Panc1 (cell line): ENCODE data around the gene POFUT1. TPM values are rescaled to one million over a fixed set of nuclear protein-coding genes. Genes with fewer than 3 reads are reported as not detected.

Experiments
- ATAC-seq: fragments of 200-7000 bp; cut with Tn5 transposase; 2 replicates; pipeline ENCODE4 v1.9.1; 2020; ENCODE audit warnings: mild to moderate bottlenecking, moderate library complexity
- BruUV-seq: library from RNA; stranded (reverse); fragments of 400-500 nt; replicated peaks from 2 replicates; lab custom pipeline; 2021; lab: Mats Ljungman, UMichigan
- CTCF ChIA-PET: fragments of 300-600 bp; sonication (Branson Sonifier 250); formaldehyde crosslinking; loops from one replicate; lab custom pipeline; 2022; ENCODE audit warnings: antibody characterized with exemption; lab: Charles Lee
- POLR2A ChIA-PET: fragments of 300-600 bp; sonication (Branson Sonifier 250); formaldehyde crosslinking; loops from one replicate; lab custom pipeline; 2022; ENCODE audit warnings: antibody characterized with exemption; lab: Charles Lee
- DNase-seq: peaks from one replicate; pipeline ENCODE4 v3.0.0-alpha.2; 2010; ENCODE audit warnings: low read depth, low spot score
- H3K27ac ChIP-seq: 2 replicates; pipeline ENCODE4 v1.5.1; 2011; ENCODE audit warnings: mild to moderate bottlenecking, low read length, inconsistent platforms
- H3K27me3 ChIP-seq: fragments of 200-500 bp; sonication (Bioruptor generic); 2 replicates; pipeline ENCODE4 v1.6.0; 2014; ENCODE audit warnings: low read length, inconsistent platforms; ENCODE audit not compliant: control insufficient read depth, insufficient read depth
- H3K36me3 ChIP-seq: fragments of 200-500 bp; sonication (Bioruptor generic); 2 replicates; pipeline ENCODE4 v1.5.1; 2014; ENCODE audit warnings: inconsistent platforms, mild to moderate bottlenecking, low read length, moderate library complexity; ENCODE audit not compliant: control insufficient read depth, insufficient read depth
- H3K4me1 ChIP-seq: 2 replicates; pipeline ENCODE4 v1.5.1; 2011; ENCODE audit warnings: inconsistent platforms, mild to moderate bottlenecking, low read length, moderate library complexity; ENCODE audit not compliant: control insufficient read depth, insufficient read depth
- H3K4me3 ChIP-seq, 2 experiments: 2 replicates each; pipeline ENCODE4 v1.5.1; 2011 to 2012; ENCODE audit warnings: low read depth in 2 of 2, low read length in 2 of 2, mild to moderate bottlenecking in 2 of 2, inconsistent platforms in 1 of 2, moderate library complexity in 1 of 2
- H3K9me3 ChIP-seq: fragments of 200-500 bp; sonication (Bioruptor generic); 2 replicates; pipeline ENCODE4 v1.5.1; 2014; ENCODE audit warnings: low read depth, mild to moderate bottlenecking, inconsistent platforms, low read length, moderate library complexity; ENCODE audit not compliant: control insufficient read depth, insufficient read depth
- POLR2AphosphoS5 ChIP-seq: IDR thresholded peaks from 2 replicates; pipeline ENCODE4 v1.6.1; 2012; ENCODE audit warnings: mild to moderate bottlenecking, low read depth, low read length, moderate library complexity
- SIN3A ChIP-seq: IDR thresholded peaks from 2 replicates; pipeline ENCODE4 v1.6.1; 2012; ENCODE audit warnings: low read depth, mild to moderate bottlenecking, low read length, moderate library complexity, borderline replicate concordance; ENCODE audit not compliant: insufficient read depth
- TCF7L2 ChIP-seq: IDR thresholded peaks from 2 replicates; pipeline ENCODE4 v1.6.1; 2011; ENCODE audit warnings: mild to moderate bottlenecking, low read depth, low read length, inconsistent platforms
- in situ Hi-C: cut with HindIII; loops from 2 replicates; pipeline ENCODE4 v1.10.0; 2016; ENCODE audit warnings: low sequenced_read_pairs, low pct_unique_long_range_greater_than_20kb
- intact Hi-C: fragments of 100-400 bp; cut with micrococcal nuclease; formaldehyde crosslinking; loops from one replicate; pipeline ENCODE4 v1.10.0; 2022; ENCODE audit not compliant: unreplicated experiment
- total RNA-seq: library from RNA; stranded (reverse); gene quantifications from one replicate; pipeline ENCODE4 v1.2.1, GENCODE V29; 2021; ENCODE audit not compliant: unreplicated experiment
- TF ChIP-seq, protein P1 (sequence below): fragments of 450-650 bp; IDR thresholded peaks from 2 replicates; pipeline ENCODE4 v1.5.1; 2017; ENCODE audit warnings: mild to moderate bottlenecking
- TF ChIP-seq, protein P2 (sequence below), 2 experiments: IDR thresholded peaks; 2 replicates each; pipeline ENCODE4 v1.6.1; 2011 to 2012; ENCODE audit warnings: low read depth in 2 of 2, control low read depth in 1 of 2, low read length in 1 of 2, mild to moderate bottlenecking in 1 of 2, moderate library complexity in 1 of 2; ENCODE audit not compliant: insufficient read depth in 1 of 2

POFUT1 gene
- total RNA-seq, 1 experiment from 2014 or later = 138 TPM

- Histone ChIP-seq H3K36me3 (peaks cover 39% of the 10 kb centered on the region), H3K27me3 (no peaks in the 10 kb centered on the region), H3K4me3 (no peak overlapping the region), H3K27ac (no peak overlapping the region), H3K9me3 (no peaks in the 10 kb centered on the region), H3K4me1 (no peaks in the 10 kb centered on the region)
- DNase-seq (no peak), ATAC-seq (no peak)
- no TSS peak for BruUV-seq
- CTCF ChIA-PET = no interaction called here
- POLR2A ChIA-PET = interaction anchor here (0.7 kb wide), 1 partner anchor 117 kb away, joined by 3 read pairs; no protein-coding TSS in a partner anchor
- in situ Hi-C loops = no loop called here
- intact Hi-C loops = loop anchor here (10.0 kb wide), 1 partner anchor 564 kb away; the partner anchor contains the start of gene COX4I2
- TF ChIP-seq, protein P1, sequence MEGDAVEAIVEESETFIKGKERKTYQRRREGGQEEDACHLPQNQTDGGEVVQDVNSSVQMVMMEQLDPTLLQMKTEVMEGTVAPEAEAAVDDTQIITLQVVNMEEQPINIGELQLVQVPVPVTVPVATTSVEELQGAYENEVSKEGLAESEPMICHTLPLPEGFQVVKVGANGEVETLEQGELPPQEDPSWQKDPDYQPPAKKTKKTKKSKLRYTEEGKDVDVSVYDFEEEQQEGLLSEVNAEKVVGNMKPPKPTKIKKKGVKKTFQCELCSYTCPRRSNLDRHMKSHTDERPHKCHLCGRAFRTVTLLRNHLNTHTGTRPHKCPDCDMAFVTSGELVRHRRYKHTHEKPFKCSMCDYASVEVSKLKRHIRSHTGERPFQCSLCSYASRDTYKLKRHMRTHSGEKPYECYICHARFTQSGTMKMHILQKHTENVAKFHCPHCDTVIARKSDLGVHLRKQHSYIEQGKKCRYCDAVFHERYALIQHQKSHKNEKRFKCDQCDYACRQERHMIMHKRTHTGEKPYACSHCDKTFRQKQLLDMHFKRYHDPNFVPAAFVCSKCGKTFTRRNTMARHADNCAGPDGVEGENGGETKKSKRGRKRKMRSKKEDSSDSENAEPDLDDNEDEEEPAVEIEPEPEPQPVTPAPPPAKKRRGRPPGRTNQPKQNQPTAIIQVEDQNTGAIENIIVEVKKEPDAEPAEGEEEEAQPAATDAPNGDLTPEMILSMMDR = no peak
- TF ChIP-seq TCF7L2 = no peak
- TF ChIP-seq POLR2AphosphoS5 = no peak
- no peak for TF ChIP-seq SIN3A
These were observed 8.7 kb upstream of the POFUT1 start for GRCh38 chr20:32199006-32199405.

- H3K27me3 ChIP-seq = no peaks in the 10 kb centered on the region
- H3K27ac ChIP-seq = no peak overlapping the region
- intact Hi-C loops = no loop called here
- BruUV-seq = no TSS peak
- TF ChIP-seq, protein P1 = no peak; the same call in 1 of the 2 replicates
- no peak for TF ChIP-seq POLR2AphosphoS5
- TF ChIP-seq SIN3A = no peak
- no peak for TF ChIP-seq TCF7L2
- TF ChIP-seq, protein P2, sequence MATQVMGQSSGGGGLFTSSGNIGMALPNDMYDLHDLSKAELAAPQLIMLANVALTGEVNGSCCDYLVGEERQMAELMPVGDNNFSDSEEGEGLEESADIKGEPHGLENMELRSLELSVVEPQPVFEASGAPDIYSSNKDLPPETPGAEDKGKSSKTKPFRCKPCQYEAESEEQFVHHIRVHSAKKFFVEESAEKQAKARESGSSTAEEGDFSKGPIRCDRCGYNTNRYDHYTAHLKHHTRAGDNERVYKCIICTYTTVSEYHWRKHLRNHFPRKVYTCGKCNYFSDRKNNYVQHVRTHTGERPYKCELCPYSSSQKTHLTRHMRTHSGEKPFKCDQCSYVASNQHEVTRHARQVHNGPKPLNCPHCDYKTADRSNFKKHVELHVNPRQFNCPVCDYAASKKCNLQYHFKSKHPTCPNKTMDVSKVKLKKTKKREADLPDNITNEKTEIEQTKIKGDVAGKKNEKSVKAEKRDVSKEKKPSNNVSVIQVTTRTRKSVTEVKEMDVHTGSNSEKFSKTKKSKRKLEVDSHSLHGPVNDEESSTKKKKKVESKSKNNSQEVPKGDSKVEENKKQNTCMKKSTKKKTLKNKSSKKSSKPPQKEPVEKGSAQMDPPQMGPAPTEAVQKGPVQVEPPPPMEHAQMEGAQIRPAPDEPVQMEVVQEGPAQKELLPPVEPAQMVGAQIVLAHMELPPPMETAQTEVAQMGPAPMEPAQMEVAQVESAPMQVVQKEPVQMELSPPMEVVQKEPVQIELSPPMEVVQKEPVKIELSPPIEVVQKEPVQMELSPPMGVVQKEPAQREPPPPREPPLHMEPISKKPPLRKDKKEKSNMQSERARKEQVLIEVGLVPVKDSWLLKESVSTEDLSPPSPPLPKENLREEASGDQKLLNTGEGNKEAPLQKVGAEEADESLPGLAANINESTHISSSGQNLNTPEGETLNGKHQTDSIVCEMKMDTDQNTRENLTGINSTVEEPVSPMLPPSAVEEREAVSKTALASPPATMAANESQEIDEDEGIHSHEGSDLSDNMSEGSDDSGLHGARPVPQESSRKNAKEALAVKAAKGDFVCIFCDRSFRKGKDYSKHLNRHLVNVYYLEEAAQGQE (IDR thresholded peaks at IDR 0.05; ENCODE audit: insufficient read depth in 1 of 2, low read depth in 2 of 2, low read length in 1 of 2) = no peak
- H3K4me3 ChIP-seq = no peak overlapping the region
- in situ Hi-C loops = no loop called here
- POLR2A ChIA-PET = no interaction called here
- H3K4me1 ChIP-seq = peaks cover 21% of the 10 kb centered on the region
- no peaks in the 10 kb centered on the region for H3K9me3 ChIP-seq
- CTCF ChIA-PET = no interaction called here
- DNase-seq (no peak), ATAC-seq (no peak; the same call in 1 of the 2 replicates)
- H3K36me3 ChIP-seq = peaks cover 25% of the 10 kb centered on the region
These were observed 6.2 kb upstream of the POFUT1 start for GRCh38 chr20:32201296-32201976.
